Suprapubic skin (tissue), 4 donors: ENCODE data around the gene PXMP4. TPM values are rescaled to one million over a fixed set of nuclear protein-coding genes. Genes with fewer than 3 reads are reported as not detected.

Source experiments
- DNase-seq, 2 donors: peaks; one replicate each; pipeline ENCODE4 v3.0.0-alpha.2; 2019; ENCODE audit warnings: low spot score in 2 of 2
- H3K27ac ChIP-seq: fragments of 200-600 bp; sonication (generic); one replicate; pipeline ENCODE4 v1.5.1; 2019
- H3K27me3 ChIP-seq: fragments of 200-600 bp; sonication (generic); one replicate; pipeline ENCODE4 v1.5.1; 2019
- H3K36me3 ChIP-seq: fragments of 200-600 bp; sonication (generic); one replicate; pipeline ENCODE4 v1.5.1; 2019
- H3K4me1 ChIP-seq: fragments of 200-600 bp; sonication (generic); one replicate; pipeline ENCODE4 v1.5.1; 2019
- H3K4me3 ChIP-seq: fragments of 200-600 bp; sonication (generic); one replicate; pipeline ENCODE4 v1.5.1; 2019; ENCODE audit warnings: mild to moderate bottlenecking
- H3K9me3 ChIP-seq: fragments of 200-600 bp; sonication (generic); one replicate; pipeline ENCODE4 v1.5.1; 2019
- CTCF ChIP-seq, 2 donors: fragments of 200-600 bp in 1 of 2; fragments of 450-650 bp in 1 of 2; sonication (generic) in 1 of 2; IDR thresholded peaks; one replicate each; pipeline ENCODE4 v1.5.1; 2016 to 2019; ENCODE audit warnings: antibody characterized with exemption in 2 of 2, mild to moderate bottlenecking in 1 of 2, moderate library complexity in 1 of 2
- EP300 ChIP-seq: sonication (generic); formaldehyde crosslinking; IDR thresholded peaks from one replicate; pipeline ENCODE4 v1.6.1; 2017; ENCODE audit warnings: antibody characterized with exemption
- POLR2A ChIP-seq, 2 donors: fragments of 450-650 bp; IDR thresholded peaks; one replicate each; pipeline ENCODE4 v1.6.1; 2017; ENCODE audit warnings: antibody characterized with exemption in 2 of 2, mild to moderate bottlenecking in 2 of 2, moderate library complexity in 2 of 2
- POLR2AphosphoS5 ChIP-seq, 3 donors: sonication (generic); formaldehyde crosslinking; IDR thresholded peaks; one replicate each; pipeline ENCODE4 v1.6.1; 2017; ENCODE audit warnings: antibody characterized with exemption in 3 of 3
- WGBS: methylation state at CpG from one replicate; pipeline ENCODE4 v1.1.5; 2018; 5-methylcytosine and 5-hydroxymethylcytosine counted together
- total RNA-seq, 4 donors: library from RNA; depleted of rRNA; stranded (reverse); fragments of >200 nt; gene quantifications; one replicate each; pipeline ENCODE4 v1.1.0, GENCODE V29; 2016

PXMP4 gene
- total RNA-seq, 4 donors from 2014 or later: 8.7 to 32.4 (median 24.3) TPM

GRCh38 chr20:33687993-33688937 lies 31.8 kb downstream of the PXMP4 start:
- no peak overlapping the region for H3K27ac ChIP-seq
- H3K4me3 ChIP-seq: no peak overlapping the region
- H3K9me3 ChIP-seq: no peaks in the 10 kb centered on the region
- H3K27me3 ChIP-seq: no peaks in the 10 kb centered on the region
- H3K36me3 ChIP-seq: no peaks in the 10 kb centered on the region
- peaks cover 22% of the 10 kb centered on the region for H3K4me1 ChIP-seq
- TF ChIP-seq POLR2A (IDR thresholded peaks at IDR 0.05): no peak
- no peak for TF ChIP-seq EP300
- no peak for TF ChIP-seq CTCF (IDR thresholded peaks at IDR 0.05)
- no peak for TF ChIP-seq POLR2AphosphoS5 (IDR thresholded peaks at IDR 0.05)
- 87% methylated on average over 3 of the region's 3 CpGs for WGBS
- DNase-seq: no peak

GRCh38 chr20:33687370-33687915 lies 32.7 kb downstream of the PXMP4 start:
- H3K4me3 ChIP-seq: no peak overlapping the region
- H3K9me3 ChIP-seq: no peaks in the 10 kb centered on the region
- no peaks in the 10 kb centered on the region for H3K36me3 ChIP-seq
- 67% methylated on average over 8 of the region's 8 CpGs for WGBS
- no peak for TF ChIP-seq EP300
- no peak for TF ChIP-seq CTCF (IDR thresholded peaks at IDR 0.05)
- TF ChIP-seq POLR2AphosphoS5 (IDR thresholded peaks at IDR 0.05): no peak
- DNase-seq: no peak
- H3K27me3 ChIP-seq: no peaks in the 10 kb centered on the region
- H3K4me1 ChIP-seq: peaks cover 22% of the 10 kb centered on the region
- H3K27ac ChIP-seq: no peak overlapping the region

DNA sequence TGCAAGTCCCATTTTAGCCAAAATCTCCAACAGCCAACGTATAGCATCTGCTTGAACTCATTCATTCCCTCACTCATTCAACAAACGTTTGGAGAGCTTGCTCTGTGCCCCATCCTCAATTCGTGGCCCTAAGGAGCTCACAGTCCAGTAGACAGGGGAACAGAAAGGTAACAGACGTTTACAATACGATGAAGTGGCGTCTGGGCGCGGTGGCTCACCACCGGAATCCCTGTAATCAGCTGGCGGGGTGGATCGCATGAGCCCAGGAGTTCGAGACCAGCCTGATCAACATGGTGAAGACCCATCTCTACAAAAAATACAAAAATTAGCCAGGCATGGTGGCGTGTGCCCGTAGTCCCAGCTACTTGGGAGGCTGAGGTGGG lies 33.1 kb downstream of the PXMP4 start:
- Histone ChIP-seq H3K4me1 (peaks cover 22% of the 10 kb centered on the region), H3K4me3 (peak overlapping the region; percentile 63), H3K27ac (peak overlapping the region; percentile 51), H3K9me3 (no peaks in the 10 kb centered on the region), H3K36me3 (no peaks in the 10 kb centered on the region), H3K27me3 (no peaks in the 10 kb centered on the region)
- WGBS: 79% methylated on average over 14 of the region's 14 CpGs
- no peak for DNase-seq
- TF ChIP-seq POLR2A (IDR thresholded peaks at IDR 0.05): no peak
- no peak for TF ChIP-seq EP300
- TF ChIP-seq CTCF (IDR thresholded peaks at IDR 0.05): no peak
- no peak for TF ChIP-seq POLR2AphosphoS5 (IDR thresholded peaks at IDR 0.05)

GRCh38 chr20:33686100-33686983 lies 33.8 kb downstream of the PXMP4 start, which contains the start of gene E2F1:
TSS of gene E2F1 (minus strand) at chr20:33686385. CDS start at chr20:33686264, 121 bp downstream.
- Histone ChIP-seq H3K27ac (peak within 1 kb of the TSS; percentile 51), H3K4me3 (peak within 1 kb of the TSS; percentile 63), H3K36me3 (no peaks in the 10 kb centered on the region), H3K27me3 (no peaks in the 10 kb centered on the region), H3K4me1 (peaks cover 22% of the 10 kb centered on the region), H3K9me3 (no peaks in the 10 kb centered on the region)
- peak; percentile 96 to 97 for DNase-seq
- TF ChIP-seq CTCF (IDR thresholded peaks at IDR 0.05) (peak in 1 of 2 donors; percentile 63), POLR2A (IDR thresholded peaks at IDR 0.05) (no peak)
- WGBS: 4% methylated on average over 35 of the region's 101 CpGs
